B cell (primary cell): Measurements from ENCODE around the gene PTPRG. TPM values are rescaled to one million over a fixed set of nuclear protein-coding genes. Genes with fewer than 3 reads are reported as not detected.

Experiments used
- ATAC-seq: fragments of 200-7000 bp; cut with Tn5 transposase; one replicate; pipeline ENCODE4 v1.10.0; 2021; ENCODE audit warnings: low read depth, mild to moderate bottlenecking, moderate number of reproducible peaks, moderate library complexity
- CTCF ChIA-PET: fragments of 350-600 bp; sonication (Branson Sonifier 250); formaldehyde crosslinking; loops from one replicate; lab custom pipeline; 2021; ENCODE audit warnings: antibody characterized with exemption, inconsistent platforms; lab: Charles Lee
- POLR2A ChIA-PET: fragments of 350-600 bp; sonication (Branson Sonifier 250); formaldehyde crosslinking; loops from one replicate; lab custom pipeline; 2021; ENCODE audit warnings: antibody characterized with exemption; lab: Charles Lee
- DNase-seq: peaks from one replicate; pipeline ENCODE4 v3.0.0; 2013
- H2AFZ ChIP-seq: 2 replicates; pipeline ENCODE4 v1.6.1; 2012; ENCODE audit warnings: mild to moderate bottlenecking, low read depth, low read length; ENCODE audit not compliant: insufficient read depth, poor library complexity, severe bottlenecking
- H3K27ac ChIP-seq, 2 donors: 1 replicate in 1 of 2; 2 replicates in 1 of 2; pipeline ENCODE4 v1.5.1; 2012 to 2013; ENCODE audit warnings: low read length in 2 of 2, mild to moderate bottlenecking in 2 of 2, moderate library complexity in 1 of 2
- H3K27me3 ChIP-seq, 4 experiments: fragments of 200-600 bp in 1 of 4; sonication (generic) in 1 of 4; replicated peaks in 1 of 4; 1 replicate in 2 of 4; 2 replicates in 2 of 4; pipeline versions ENCODE4 v1.6.1 to v1.7.0; 2013 to 2016; ENCODE audit warnings: low read length in 3 of 4, mild to moderate bottlenecking in 2 of 4, mixed read lengths in 1 of 4, moderate library complexity in 1 of 4; ENCODE audit not compliant: insufficient read depth in 4 of 4, control insufficient read depth in 3 of 4; ENCODE audit errors: control extremely low read depth in 1 of 4
- H3K36me3 ChIP-seq, 2 experiments: replicated peaks in 1 of 2; 1 replicate in 1 of 2; 2 replicates in 1 of 2; pipeline versions ENCODE4 v1.6.1 to v1.7.1; 2013; ENCODE audit warnings: low read length in 1 of 2; ENCODE audit not compliant: insufficient read depth in 2 of 2, control insufficient read depth in 1 of 2; ENCODE audit errors: control extremely low read depth in 1 of 2, extremely low read depth in 1 of 2
- H3K4me1 ChIP-seq, 2 donors: fragments of 200-600 bp in 1 of 2; sonication (generic) in 1 of 2; 1 replicate in 1 of 2; 2 replicates in 1 of 2; pipeline versions ENCODE4 v1.5.1 to v1.6.1; 2013 to 2017; ENCODE audit warnings: low read length in 2 of 2; ENCODE audit not compliant: control insufficient read depth in 2 of 2, insufficient read depth in 2 of 2
- H3K4me2 ChIP-seq: replicated peaks from 2 replicates; pipeline ENCODE3; 2012; ENCODE audit warnings: mild to moderate bottlenecking, low read depth, low read length; ENCODE audit not compliant: poor library complexity, severe bottlenecking
- H3K4me3 ChIP-seq, 5 experiments: fragments of 200-600 bp in 1 of 5; sonication (generic) in 1 of 5; 1 replicate in 3 of 5; 2 replicates in 2 of 5; pipeline versions ENCODE4 v1.5.1 to v1.7.0; 2011 to 2016; ENCODE audit warnings: low read length in 4 of 5, mild to moderate bottlenecking in 4 of 5, low read depth in 2 of 5, control low read depth in 1 of 5, moderate library complexity in 1 of 5; ENCODE audit not compliant: insufficient read depth in 1 of 5; ENCODE audit errors: control extremely low read depth in 1 of 5, extremely low read depth in 1 of 5
- H3K79me2 ChIP-seq: fragments of 200-600 bp; sonication (generic); one replicate; pipeline ENCODE4 v1.6.0; 2016; ENCODE audit warnings: low read length; ENCODE audit not compliant: control insufficient read depth, insufficient read depth
- H3K9ac ChIP-seq: fragments of 200-600 bp; sonication (generic); 2 replicates; pipeline ENCODE4 v1.6.1; 2017; ENCODE audit warnings: mild to moderate bottlenecking, low read length, moderate library complexity
- H3K9me3 ChIP-seq, 3 donors: one replicate each; pipeline versions ENCODE4 v1.6.1 to v1.7.1; 2013; ENCODE audit warnings: low read length in 2 of 3; ENCODE audit not compliant: control insufficient read depth in 2 of 3, insufficient read depth in 1 of 3; ENCODE audit errors: control extremely low read depth in 1 of 3
- H4K20me1 ChIP-seq: 2 replicates; pipeline ENCODE4 v1.6.0; 2012; ENCODE audit warnings: mild to moderate bottlenecking, low read length; ENCODE audit not compliant: insufficient read depth, control insufficient read depth, poor library complexity, severe bottlenecking
- H3K27ac Mint-ChIP-seq: one replicate; pipeline ENCODE4 v1.8.0; 2021; ENCODE audit warnings: mixed read lengths
- H3K27me3 Mint-ChIP-seq: one replicate; pipeline ENCODE4 v1.8.0; 2021; ENCODE audit warnings: mixed read lengths
- H3K4me1 Mint-ChIP-seq: one replicate; pipeline ENCODE4 v1.8.0; 2021; ENCODE audit warnings: mixed read lengths
- H3K4me3 Mint-ChIP-seq: one replicate; pipeline ENCODE4 v1.8.0; 2021; ENCODE audit warnings: mixed read lengths
- H3K9me3 Mint-ChIP-seq: one replicate; pipeline ENCODE4 v1.8.0; 2022; ENCODE audit warnings: mixed read lengths; ENCODE audit not compliant: insufficient read depth
- EZH2 ChIP-seq: IDR thresholded peaks from 2 replicates; pipeline ENCODE4 v1.6.1; 2012; ENCODE audit warnings: borderline replicate concordance, low read depth, mild to moderate bottlenecking, moderate library complexity, low read length; ENCODE audit not compliant: insufficient read depth, poor library complexity, severe bottlenecking
- WGBS: methylation state at CpG from one replicate; pipeline ENCODE4 v1.1.5; 2013; ENCODE audit warnings: missing lambda C conversion rate; ENCODE audit not compliant: insufficient coverage; 5-methylcytosine and 5-hydroxymethylcytosine counted together
- intact Hi-C: fragments of 100-400 bp; cut with micrococcal nuclease; formaldehyde crosslinking; loops from one replicate; pipeline ENCODE4 v1.10.0; 2022
- polyA plus RNA-seq: library from polyadenylated mRNA; depleted of rRNA; stranded (reverse); fragments of >200 nt; gene quantifications from 2 replicates; pipeline ENCODE4 v1.2.3, GENCODE V29; 2012
- total RNA-seq, 2 donors: library from RNA; stranded (reverse); fragments of 120-200 nt in 1 of 2; gene quantifications; 1 replicate in 1 of 2; 2 replicates in 1 of 2; pipeline versions ENCODE4 v1.2.3 to v1.2.4, GENCODE V29; 2013 to 2022
- TF ChIP-seq, protein P1 (sequence below): fragments of 200-600 bp; IDR thresholded peaks from one replicate; pipeline ENCODE4 v1.8.0; 2022; ENCODE audit warnings: antibody characterized with exemption, mild to moderate bottlenecking

The PTPRG gene
- total and polyA plus RNA-seq, 2 donors (not counting 1 experiment from before 2014, with no cell fraction given), result 0.12 to 1.3 TPM

DNA sequence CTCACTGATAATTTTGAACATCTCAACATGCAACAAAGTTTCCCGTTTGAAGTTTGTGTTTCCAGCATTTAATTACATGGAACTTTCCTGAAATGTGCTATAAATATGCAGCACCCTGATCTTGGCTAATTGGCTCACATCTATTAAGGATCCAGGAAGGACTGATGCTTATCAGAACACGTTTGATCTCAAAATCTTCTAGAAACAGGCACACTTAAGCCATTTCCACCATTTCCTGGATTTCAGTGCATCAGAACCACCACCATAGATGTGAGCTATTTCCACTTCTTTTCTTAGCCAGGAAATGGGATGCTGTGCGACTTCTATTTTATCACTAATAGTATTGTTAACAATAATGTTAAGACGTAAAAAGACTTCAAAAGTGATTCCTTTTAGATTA, 583.1 kb downstream of the PTPRG start:
- Histone ChIP-seq H3K27me3 (no peaks in the 10 kb centered on the region), H3K79me2 (no peaks in the 10 kb centered on the region), H3K9me3 (no peaks in the 10 kb centered on the region), H3K4me1 (no peaks in the 10 kb centered on the region), H3K9ac (no peak overlapping the region), H3K27ac (no peak overlapping the region), H4K20me1 (no peaks in the 10 kb centered on the region), H3K4me3 (no peak overlapping the region), H2AFZ (no peak overlapping the region), H3K4me2 (no peak overlapping the region), H3K36me3 (no peaks in the 10 kb centered on the region)
- CTCF ChIA-PET, result no interaction called here
- Mint-ChIP-seq H3K27ac (no peak overlapping the region), H3K27me3 (no peaks in the 10 kb centered on the region), H3K4me3 (no peak overlapping the region), H3K9me3 (no peaks in the 10 kb centered on the region), H3K4me1 (no peaks in the 10 kb centered on the region)
- WGBS, result no CpG with 5 or more reads among the region's 4 CpGs
- TF ChIP-seq, protein P1, sequence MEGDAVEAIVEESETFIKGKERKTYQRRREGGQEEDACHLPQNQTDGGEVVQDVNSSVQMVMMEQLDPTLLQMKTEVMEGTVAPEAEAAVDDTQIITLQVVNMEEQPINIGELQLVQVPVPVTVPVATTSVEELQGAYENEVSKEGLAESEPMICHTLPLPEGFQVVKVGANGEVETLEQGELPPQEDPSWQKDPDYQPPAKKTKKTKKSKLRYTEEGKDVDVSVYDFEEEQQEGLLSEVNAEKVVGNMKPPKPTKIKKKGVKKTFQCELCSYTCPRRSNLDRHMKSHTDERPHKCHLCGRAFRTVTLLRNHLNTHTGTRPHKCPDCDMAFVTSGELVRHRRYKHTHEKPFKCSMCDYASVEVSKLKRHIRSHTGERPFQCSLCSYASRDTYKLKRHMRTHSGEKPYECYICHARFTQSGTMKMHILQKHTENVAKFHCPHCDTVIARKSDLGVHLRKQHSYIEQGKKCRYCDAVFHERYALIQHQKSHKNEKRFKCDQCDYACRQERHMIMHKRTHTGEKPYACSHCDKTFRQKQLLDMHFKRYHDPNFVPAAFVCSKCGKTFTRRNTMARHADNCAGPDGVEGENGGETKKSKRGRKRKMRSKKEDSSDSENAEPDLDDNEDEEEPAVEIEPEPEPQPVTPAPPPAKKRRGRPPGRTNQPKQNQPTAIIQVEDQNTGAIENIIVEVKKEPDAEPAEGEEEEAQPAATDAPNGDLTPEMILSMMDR, result no peak
- TF ChIP-seq EZH2, result no peak
- DNase-seq (no peak), ATAC-seq (no peak)
- intact Hi-C loops, result no loop called here
- POLR2A ChIA-PET, result no interaction called here

DNA sequence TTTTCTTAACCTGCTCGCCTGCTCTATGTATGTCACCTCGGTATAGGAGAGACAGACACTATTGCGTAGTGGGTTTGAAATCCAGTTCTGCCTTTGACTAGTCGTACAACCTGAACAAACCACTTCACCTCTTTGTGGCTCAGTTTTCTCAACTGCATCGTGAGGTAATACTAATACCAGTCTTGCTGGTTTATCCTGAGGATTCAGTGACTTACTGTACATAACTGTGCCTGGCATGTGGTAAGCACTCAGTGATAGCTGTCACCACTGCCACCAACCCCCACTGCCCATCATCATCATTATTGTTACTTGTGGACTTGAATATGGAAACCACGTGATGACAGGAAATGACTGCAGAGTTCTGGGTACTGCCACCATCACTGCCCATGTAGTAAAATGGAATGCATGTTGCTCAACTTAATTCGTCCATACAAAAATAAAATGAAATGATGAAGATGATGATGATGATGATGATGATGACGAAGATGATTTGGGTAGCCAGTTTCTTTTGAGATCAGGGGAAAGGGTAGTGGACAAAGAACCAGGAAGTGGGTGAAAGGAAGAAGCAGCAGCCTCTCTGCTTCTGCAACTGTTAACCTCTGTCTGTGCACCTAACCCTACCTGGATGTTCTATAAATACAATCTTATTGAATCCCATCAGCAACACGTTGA, 583.9 kb downstream of the PTPRG start:
- Histone ChIP-seq H3K4me3 (no peak overlapping the region), H3K27ac (no peak overlapping the region), H3K4me1 (no peaks in the 10 kb centered on the region), H3K9ac (no peak overlapping the region), H3K4me2 (no peak overlapping the region), H3K79me2 (no peaks in the 10 kb centered on the region), H3K27me3 (no peaks in the 10 kb centered on the region), H2AFZ (no peak overlapping the region), H3K9me3 (no peaks in the 10 kb centered on the region), H4K20me1 (no peaks in the 10 kb centered on the region), H3K36me3 (no peaks in the 10 kb centered on the region)
- ChIA-PET POLR2A (no interaction called here), CTCF (no interaction called here)
- Mint-ChIP-seq H3K4me1 (no peaks in the 10 kb centered on the region), H3K4me3 (no peak overlapping the region), H3K27ac (no peak overlapping the region), H3K9me3 (no peaks in the 10 kb centered on the region), H3K27me3 (peaks cover 3% of the 10 kb centered on the region)
- TF ChIP-seq, protein P1, result no peak
- TF ChIP-seq EZH2, result no peak
- WGBS, result 95% methylated on average over 5 of the region's 9 CpGs
- intact Hi-C loops, result no loop called here
- ATAC-seq (no peak), DNase-seq (no peak)
